Retina (tissue), 1 donor: ENCODE results near the gene PRPS2.

Experiments used
- DNase-seq: peaks from one replicate; pipeline ENCODE4 v3.0.0-alpha.2; 2016

PRPS2 gene

GRCh38 chrX:12817528-12817927 is 26.3 kb downstream of the PRPS2 start:
- no peak for DNase-seq

- DNase-seq: no peak
Measured at GRCh38 chrX:12819222-12819621, 28.0 kb downstream of the PRPS2 start.

GRCh38 chrX:12820737-12821136 is 29.5 kb downstream of the PRPS2 start:
- no peak for DNase-seq

DNA sequence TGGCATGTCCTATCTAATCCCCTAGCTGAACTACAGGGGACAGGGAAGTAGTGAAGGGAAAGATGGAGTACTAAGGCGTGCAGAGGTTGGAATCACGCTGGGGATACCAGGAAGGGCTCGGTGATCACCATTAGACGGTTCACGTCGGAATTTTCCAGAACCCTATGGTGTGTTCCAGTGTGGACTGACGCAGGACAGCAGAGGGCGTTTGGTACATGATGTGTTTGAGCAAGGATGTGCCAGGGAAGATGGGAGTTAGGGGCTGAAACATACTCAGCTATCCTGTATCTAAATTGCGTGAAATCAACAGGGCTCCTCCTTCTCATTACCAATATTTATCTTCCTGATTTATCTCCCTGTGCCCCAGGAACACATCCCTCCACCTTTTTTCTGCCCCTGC is 33.7 kb downstream of the PRPS2 start:
- DNase-seq: no peak

DNA sequence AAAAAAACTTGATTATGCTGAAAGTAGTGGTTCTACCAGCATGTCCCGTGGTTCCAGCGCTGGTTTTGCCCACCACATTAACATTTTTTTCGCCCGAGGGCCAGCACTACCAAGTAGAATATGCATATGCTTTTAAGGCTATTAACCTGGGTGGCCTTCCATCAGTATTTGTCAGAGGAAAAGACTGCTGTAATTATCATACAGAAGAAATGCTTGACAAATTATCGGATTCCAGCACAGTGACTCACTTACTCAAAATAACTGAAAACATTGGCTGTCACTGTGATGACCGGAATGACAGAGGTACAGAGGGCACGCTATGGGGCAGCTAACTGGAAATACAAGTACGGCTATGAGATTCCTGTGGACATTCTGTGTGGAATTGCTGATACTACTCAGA is 34.6 kb downstream of the PRPS2 start:
- DNase-seq: no peak

GRCh38 chrX:12843061-12843667 is 52.0 kb downstream of the PRPS2 start:
- DNase-seq: no peak

DNA sequence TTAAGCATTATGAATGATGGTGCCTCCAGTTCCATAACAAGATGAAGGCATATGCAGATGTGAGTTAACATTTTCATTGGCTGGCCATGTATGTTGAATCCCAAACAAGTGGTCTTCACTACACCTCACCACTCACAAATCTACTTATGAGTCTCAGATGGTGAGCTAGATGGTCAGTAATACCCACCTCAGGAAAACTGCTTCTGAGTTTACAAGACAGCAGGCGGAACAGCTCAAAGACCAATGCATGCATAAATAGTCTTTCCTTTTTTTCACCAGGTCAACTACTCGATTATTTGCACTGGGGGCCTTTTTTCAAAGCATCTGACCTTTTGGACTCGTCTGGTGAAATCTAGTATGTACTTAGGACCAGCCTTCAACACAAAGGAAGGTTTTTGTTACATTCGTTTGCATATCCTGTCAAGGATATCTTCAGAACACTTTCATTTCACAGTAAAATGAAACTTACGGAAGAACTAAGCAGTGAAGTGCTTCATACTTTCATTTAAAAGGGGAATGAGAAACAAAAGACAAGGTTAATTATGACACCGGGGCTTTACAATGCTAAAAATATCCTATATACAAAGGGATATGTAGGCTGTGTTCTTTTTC is 52.6 kb downstream of the PRPS2 start:
- no peak for DNase-seq

DNA sequence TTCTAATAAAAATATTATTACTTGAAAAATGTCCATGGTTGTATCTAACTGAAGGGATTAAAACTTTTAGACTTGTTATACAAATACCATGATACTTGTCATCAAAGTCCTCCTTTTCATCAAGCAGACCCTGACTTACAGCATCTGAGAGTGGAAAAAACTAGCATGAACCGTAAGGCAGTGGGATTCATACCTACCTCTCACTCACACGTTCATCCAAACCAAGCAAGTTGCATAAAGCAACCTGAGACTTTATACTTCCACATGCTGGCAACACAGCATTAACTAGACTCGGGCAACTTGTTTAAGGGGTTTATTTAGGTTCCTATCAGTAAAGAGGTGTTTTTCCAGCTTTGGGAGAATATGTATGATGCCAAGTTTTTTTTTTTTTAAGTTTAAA is 53.1 kb downstream of the PRPS2 start:
- DNase-seq: no peak

- DNase-seq: no peak
Measured at GRCh38 chrX:12865359-12865758, 74.1 kb downstream of the PRPS2 start.

GRCh38 chrX:12866451-12867377 is 75.5 kb downstream of the PRPS2 start, which contains the start of gene TLR7:
TSS of gene TLR7 (plus strand) at chrX:12867072. CDS start at chrX:12867579, 507 bp downstream.
- no peak for DNase-seq

GRCh38 chrX:12867685-12868084 is 76.5 kb downstream of the PRPS2 start:
- DNase-seq: no peak

DNA sequence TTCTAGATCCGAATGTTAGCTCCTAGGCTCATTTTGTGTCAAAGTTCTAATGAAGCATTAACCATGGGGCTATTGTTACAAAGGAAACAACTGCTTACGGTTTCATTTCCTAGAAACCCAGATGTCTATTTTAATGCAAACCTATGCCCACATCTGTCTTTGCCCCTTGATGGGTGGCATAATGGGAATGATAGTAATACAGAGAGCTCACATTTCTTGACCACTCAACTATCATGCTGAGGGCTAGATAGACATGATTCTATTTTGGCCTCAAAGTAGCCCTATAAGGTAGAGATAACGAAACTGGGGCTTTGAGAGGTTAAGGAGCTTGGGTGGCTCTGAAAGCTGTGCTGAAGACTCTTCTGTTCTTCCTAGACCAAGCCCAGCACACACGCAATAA is 77.5 kb downstream of the PRPS2 start:
- no peak for DNase-seq

DNA sequence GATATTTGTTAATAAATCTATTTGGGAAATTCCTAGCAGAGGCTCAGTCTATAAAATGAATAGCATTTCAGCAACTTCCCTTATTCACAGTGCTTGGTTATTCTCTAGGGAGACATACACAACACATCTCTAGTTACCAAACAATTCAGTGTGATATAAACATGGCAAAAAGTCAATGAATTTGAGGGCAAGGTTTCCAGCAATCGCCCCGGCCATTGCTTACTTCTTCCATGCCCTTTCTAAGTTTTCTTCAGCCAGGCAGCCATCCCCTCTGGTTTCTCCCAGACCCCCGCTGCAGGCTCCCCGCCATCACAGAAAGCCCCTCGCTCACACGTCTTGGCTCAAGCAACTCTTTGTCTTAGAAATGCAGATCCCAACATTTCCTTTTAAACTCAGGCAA is 80.0 kb downstream of the PRPS2 start:
- no peak for DNase-seq

DNA sequence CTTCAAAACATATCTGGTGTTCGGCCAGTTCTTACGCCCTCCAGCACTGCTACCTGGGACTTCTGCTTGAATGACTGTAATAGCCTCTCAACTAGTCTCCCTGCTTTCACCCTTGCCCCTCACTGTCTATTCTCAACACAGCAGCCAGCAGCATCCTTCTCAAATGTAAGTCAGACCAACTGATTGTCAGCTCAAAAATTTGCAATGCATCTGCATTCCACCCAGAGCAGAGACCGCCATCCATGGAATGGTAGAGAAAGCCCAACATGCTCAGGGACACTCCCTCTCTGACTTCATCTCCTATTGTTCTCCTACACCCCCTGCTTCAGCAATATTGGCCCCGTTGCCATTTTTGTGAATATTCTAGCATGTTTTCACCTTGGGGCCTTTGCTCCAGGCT is 81.5 kb downstream of the PRPS2 start:
- DNase-seq: no peak
